Activated T-cell treated with anti-CD3 and anti-CD28 coated beads, Interleukin-2, amount 50 U/mL, for 24 hours (primary cell): ENCODE data around the gene CPVL.

Source experiments
- DNase-seq: peaks from one replicate; pipeline ENCODE4 v3.0.0-alpha.2; 2020
- H3K27ac Mint-ChIP-seq: 2 replicates; pipeline ENCODE4 v1.8.0; 2020; ENCODE audit warnings: mild to moderate bottlenecking, mixed read lengths
- H3K27me3 Mint-ChIP-seq: 2 replicates; pipeline ENCODE4 v1.8.0; 2020; ENCODE audit warnings: mixed read lengths
- H3K36me3 Mint-ChIP-seq: 2 replicates; pipeline ENCODE4 v1.8.0; 2020; ENCODE audit warnings: low read depth, mixed read lengths
- H3K4me1 Mint-ChIP-seq: 2 replicates; pipeline ENCODE4 v1.8.0; 2020; ENCODE audit warnings: low read depth, mixed read lengths
- H3K4me3 Mint-ChIP-seq: 2 replicates; pipeline ENCODE4 v1.8.0; 2020; ENCODE audit warnings: mild to moderate bottlenecking, moderate library complexity, mixed read lengths
- H3K9me3 Mint-ChIP-seq: 2 replicates; pipeline ENCODE4 v1.8.0; 2020; ENCODE audit warnings: mixed read lengths

CPVL gene

DNA sequence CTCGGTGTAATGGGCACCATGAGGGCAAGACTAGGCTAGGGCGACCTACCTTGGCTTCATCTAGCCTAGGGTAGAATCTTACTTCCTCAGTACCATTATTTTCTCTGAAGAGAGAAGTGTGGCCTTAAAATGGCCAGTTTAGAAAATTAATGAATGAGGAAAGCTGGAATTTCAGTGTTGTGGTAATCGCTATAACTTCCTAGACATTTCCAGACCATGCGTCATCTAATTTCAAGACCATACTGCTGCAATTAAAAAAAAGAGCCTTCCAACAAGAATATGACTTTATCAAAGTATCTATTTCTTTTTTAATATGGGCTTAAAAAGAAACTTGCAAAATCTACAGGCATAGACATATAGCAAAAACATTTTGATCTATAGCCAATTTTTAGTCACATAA is 68.5 kb downstream of the CPVL start:
- no peaks in the 10 kb centered on the region for H3K36me3 Mint-ChIP-seq
- no peaks in the 10 kb centered on the region for H3K9me3 Mint-ChIP-seq
- H3K27me3 Mint-ChIP-seq: peaks cover 18% of the 10 kb centered on the region
- no peak overlapping the region for H3K27ac Mint-ChIP-seq
- DNase-seq: no peak
- no peaks in the 10 kb centered on the region for H3K4me1 Mint-ChIP-seq
- H3K4me3 Mint-ChIP-seq: no peak overlapping the region

DNA sequence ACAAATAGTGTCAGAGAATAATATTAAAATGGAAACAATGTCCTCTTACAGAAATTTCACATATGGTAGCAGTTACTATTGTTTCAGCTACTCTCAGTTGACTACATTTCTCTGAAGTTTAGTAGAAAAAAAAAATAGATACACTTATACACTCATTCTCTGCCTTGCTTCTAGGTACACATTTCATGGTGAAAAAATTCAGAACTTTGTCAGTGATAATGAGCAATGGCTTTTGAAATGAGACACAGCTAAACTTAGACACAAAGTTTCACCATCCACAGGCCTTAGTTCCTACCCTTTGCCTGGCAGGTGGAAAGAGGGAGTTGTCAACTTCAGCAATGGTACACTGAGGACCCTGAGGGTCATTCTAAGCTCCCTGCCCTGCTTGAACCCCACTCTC is 69.2 kb downstream of the CPVL start:
- Mint-ChIP-seq H3K27ac (no peak overlapping the region), H3K4me1 (no peaks in the 10 kb centered on the region)
- no peak for DNase-seq

DNA sequence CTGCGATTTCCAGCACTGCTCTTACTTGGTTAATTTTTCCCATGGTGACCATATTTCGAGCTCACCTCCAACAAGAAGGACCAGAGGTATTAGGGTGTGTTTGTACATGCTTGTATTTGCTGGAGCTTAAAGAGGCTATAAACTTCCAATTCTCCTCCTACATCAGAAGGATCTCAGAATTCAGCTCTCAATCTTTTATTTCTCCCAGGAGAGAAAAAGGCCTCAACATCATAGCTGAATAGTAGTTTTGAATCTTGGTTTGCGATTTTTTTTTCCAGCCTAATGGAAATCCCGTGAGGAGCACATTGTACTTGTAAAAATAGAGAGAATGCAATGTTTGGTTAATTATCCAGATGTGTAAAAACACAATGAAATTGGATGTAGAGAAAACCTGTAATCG is 69.7 kb downstream of the CPVL start:
- no peak for DNase-seq
- Mint-ChIP-seq H3K9me3 (no peaks in the 10 kb centered on the region), H3K27ac (no peak overlapping the region), H3K27me3 (peaks cover 18% of the 10 kb centered on the region), H3K36me3 (no peaks in the 10 kb centered on the region), H3K4me3 (no peak overlapping the region), H3K4me1 (no peaks in the 10 kb centered on the region)

More for the DNA sequence above, 69.2 kb downstream of the CPVL start:
- no peaks in the 10 kb centered on the region for H3K36me3 Mint-ChIP-seq
- no peak overlapping the region for H3K4me3 Mint-ChIP-seq
- H3K27me3 Mint-ChIP-seq: peaks cover 18% of the 10 kb centered on the region
- no peaks in the 10 kb centered on the region for H3K9me3 Mint-ChIP-seq

DNA sequence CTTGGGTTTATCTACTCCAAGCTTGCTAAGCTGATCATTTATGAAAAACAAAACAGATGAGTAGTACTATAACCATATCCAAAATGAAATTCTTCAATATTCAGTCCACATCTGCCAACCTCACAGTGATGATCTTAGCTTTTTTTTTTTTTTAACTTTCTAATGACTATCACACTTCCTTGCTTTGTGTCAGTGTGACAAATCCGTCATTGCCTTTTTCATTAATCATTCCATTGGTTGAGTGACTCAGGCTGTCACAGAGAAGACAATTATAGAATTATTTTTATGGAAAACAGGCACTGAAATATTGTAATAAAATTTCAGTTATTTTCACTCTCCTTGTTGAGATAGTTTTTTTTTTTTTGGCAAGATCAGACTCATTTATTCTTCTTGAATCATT is 70.7 kb downstream of the CPVL start:
- Mint-ChIP-seq H3K4me1 (no peaks in the 10 kb centered on the region), H3K4me3 (no peak overlapping the region), H3K27ac (no peak overlapping the region), H3K27me3 (peaks cover 13% of the 10 kb centered on the region), H3K36me3 (no peaks in the 10 kb centered on the region), H3K9me3 (no peaks in the 10 kb centered on the region)
- DNase-seq: no peak

DNA sequence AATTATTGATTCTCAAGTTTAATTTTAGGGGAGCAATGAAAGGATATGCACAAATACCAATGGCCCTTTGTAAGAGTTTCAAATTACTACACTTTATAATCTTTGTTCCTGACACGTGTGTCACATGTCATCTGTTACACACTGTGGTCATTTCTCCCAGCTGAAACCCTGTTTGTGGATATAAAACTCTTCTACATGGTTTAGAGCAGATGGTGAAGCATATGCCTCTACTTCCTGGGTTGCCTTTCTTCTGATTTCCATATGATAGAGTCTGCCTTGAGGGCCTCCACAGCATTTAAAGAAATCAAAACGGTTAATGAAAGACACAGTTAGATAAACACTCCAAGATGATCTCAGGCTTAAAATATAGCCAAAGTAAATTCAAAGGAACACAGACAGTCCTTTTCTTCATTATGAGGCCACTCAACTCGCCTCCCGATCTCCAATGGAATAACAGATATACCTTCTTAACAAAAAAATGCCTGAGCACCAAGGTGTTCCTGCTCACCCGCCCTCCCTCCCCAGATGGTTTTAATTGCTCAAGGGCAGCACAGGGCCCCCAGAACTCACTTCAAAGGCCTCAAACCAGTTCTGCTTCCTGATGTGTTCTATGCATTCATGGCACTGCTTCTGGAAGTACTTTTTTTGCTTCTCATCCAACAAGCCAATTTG is 75.0 kb downstream of the CPVL start:
- H3K36me3 Mint-ChIP-seq: no peaks in the 10 kb centered on the region
- H3K27ac Mint-ChIP-seq: no peak overlapping the region
- no peak overlapping the region for H3K4me3 Mint-ChIP-seq
- H3K27me3 Mint-ChIP-seq: peaks cover 9% of the 10 kb centered on the region
- H3K4me1 Mint-ChIP-seq: no peaks in the 10 kb centered on the region
- H3K9me3 Mint-ChIP-seq: no peaks in the 10 kb centered on the region
- DNase-seq: no peak

DNA sequence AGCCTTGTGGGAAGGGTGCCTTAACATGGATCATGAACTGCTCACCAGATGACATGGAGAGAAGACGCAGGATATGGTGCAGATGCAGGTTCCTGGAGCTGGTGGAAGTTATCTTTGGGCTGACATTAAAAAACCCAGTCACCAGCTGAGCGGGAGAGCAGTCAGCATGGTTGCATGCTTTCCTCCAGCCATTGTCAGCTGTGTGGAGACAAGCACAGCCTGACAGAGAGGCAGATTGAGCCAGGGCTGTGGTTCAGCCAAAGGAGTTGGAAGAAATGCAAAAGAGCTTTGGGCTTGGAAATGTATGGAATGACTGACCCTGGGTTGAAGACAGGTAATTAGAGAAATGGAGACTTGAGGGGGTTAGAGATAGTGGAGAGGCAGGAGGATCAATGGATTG is 79.7 kb downstream of the CPVL start:
- no peak overlapping the region for H3K4me3 Mint-ChIP-seq
- no peaks in the 10 kb centered on the region for H3K9me3 Mint-ChIP-seq
- no peaks in the 10 kb centered on the region for H3K4me1 Mint-ChIP-seq
- DNase-seq: no peak
- H3K27me3 Mint-ChIP-seq: peaks cover 5% of the 10 kb centered on the region
- H3K36me3 Mint-ChIP-seq: no peaks in the 10 kb centered on the region
- H3K27ac Mint-ChIP-seq: no peak overlapping the region

DNA sequence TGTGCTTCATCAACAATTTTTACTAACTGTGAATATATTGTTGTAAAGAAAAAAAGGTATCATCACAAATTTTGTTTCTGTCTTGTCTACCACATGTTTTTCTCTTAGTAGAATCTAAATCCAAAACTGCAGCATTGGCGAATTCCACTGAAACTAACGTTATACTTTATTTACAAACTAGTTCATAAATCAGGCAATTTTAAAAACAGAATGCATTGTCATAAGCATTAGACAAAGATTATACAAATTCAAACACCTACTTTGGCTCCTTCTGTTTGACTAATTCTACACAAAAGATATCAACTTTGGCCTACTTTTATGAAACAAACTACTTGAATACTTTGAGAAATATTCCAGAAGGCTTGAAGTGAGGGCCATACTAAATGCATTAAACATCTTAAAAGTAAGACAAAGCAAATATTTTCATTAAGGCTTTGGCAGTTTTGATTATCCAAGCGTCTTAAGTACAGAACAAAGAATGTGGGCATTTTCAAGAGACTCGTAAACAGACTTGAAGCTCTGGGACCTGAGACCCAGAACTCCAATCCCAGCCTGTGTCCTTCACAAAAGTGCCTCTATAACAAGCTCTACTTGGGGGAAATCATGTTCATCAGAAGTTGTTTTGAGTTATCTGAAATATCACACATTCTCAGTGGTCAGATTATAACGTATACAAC is 81.0 kb downstream of the CPVL start:
- Mint-ChIP-seq H3K4me1 (no peaks in the 10 kb centered on the region), H3K27ac (no peak overlapping the region), H3K27me3 (peaks cover 8% of the 10 kb centered on the region), H3K4me3 (no peak overlapping the region), H3K9me3 (no peaks in the 10 kb centered on the region), H3K36me3 (no peaks in the 10 kb centered on the region)
- no peak for DNase-seq

DNA sequence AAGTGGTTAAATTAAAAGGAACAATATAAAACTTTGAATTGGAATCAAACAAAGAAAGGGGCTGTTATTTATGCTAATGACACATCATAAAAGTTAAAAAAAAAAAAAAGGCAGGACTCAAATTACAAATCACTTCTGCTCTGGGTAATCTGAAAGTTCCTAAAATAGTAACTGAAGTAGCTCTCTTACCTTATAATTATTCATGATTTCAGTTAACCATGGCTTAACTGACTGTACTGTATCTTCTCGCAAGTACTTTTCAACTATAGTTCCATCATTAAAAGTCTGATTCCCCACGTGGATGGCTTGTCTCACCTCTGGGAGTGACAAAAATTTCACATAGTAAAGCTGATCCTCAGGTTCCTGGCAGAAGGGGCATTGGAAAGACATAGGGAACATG is 82.5 kb downstream of the CPVL start:
- no peaks in the 10 kb centered on the region for H3K4me1 Mint-ChIP-seq

DNA sequence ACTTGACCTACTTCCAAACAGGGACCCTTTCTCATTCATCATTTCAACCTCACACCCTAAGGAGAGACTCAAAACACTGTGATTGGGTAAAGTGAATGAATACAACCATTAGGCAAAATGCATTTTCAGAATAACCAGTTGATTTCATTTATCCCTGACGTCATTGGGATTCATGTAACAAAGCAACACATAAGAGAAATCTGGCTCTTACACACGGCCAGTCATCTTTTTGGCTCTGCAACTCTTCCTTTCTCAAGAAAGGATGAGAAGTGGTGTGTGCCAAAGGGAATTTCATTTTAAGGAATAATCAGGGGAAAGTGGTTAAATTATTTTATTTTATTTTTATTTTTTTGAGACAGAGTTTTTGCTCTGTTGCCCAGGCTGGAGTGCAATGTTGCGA is 83.1 kb downstream of the CPVL start:
- H3K27ac Mint-ChIP-seq: no peak overlapping the region
- no peak for DNase-seq
- H3K4me1 Mint-ChIP-seq: no peaks in the 10 kb centered on the region
- no peaks in the 10 kb centered on the region for H3K36me3 Mint-ChIP-seq
- no peak overlapping the region for H3K4me3 Mint-ChIP-seq
- peaks cover 9% of the 10 kb centered on the region for H3K9me3 Mint-ChIP-seq
- H3K27me3 Mint-ChIP-seq: peaks cover 26% of the 10 kb centered on the region

More for the DNA sequence above, 82.5 kb downstream of the CPVL start:
- H3K4me3 Mint-ChIP-seq: no peak overlapping the region
- no peak overlapping the region for H3K27ac Mint-ChIP-seq
- H3K36me3 Mint-ChIP-seq: no peaks in the 10 kb centered on the region
- H3K9me3 Mint-ChIP-seq: peaks cover 3% of the 10 kb centered on the region
- DNase-seq: no peak
- peaks cover 20% of the 10 kb centered on the region for H3K27me3 Mint-ChIP-seq

DNA sequence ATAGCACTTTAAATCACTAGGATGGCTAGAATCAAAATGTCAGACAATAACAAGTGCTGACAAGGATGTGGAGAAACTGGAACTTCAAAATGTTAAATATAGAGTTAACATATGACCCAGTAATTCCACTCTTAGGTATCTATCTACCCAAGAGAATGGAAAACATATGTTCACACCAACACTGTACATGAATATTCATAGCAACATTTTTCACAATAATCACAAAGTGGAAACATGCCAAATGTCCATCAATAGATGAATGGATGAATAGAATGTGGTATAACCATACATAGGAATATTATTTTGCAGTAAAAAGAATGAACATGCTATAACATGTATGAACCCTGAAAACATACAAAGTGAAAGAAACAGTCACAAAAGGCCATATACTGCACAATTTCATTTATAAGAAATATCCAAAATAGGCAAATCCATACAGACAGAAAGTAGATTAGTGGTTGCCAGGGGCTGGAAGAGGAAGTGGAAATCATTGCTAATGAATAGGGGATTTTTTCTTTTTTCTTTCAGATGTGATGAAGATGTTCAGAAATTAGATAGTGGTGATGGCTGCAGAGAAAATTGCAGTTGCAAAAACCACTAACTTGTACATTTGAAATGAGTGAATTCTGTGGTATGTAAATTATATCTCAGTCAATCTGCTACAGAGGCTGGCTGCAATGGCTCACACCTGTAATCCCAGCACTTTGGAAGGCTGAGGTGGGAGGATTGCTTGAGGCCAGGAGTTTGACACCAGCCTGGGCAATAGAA is 93.0 kb downstream of the CPVL start:
- no peak for DNase-seq
- Mint-ChIP-seq H3K27ac (no peak overlapping the region), H3K27me3 (peaks cover 5% of the 10 kb centered on the region), H3K36me3 (no peaks in the 10 kb centered on the region), H3K4me1 (peaks cover 4% of the 10 kb centered on the region), H3K4me3 (no peak overlapping the region), H3K9me3 (peaks cover 14% of the 10 kb centered on the region)

DNA sequence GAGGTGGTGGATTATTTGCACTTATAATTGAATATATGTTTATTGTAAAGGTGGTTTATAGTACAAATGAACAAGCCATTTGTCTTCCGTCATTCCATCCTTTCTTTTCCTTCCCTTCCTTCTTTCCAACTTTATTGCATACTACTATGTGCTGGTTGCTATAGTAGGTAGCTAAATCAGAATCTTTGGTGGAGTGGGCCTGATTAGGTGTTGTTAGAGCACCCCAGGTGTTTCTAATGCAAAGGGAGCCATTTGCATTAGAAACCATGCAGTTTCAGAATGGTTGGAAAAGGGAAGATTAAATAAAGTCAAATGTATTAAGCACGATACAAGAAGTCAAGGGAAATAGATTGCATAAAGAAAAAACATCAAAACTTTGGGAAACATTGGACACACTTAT is 99.4 kb downstream of the CPVL start:
- Mint-ChIP-seq H3K4me3 (no peak overlapping the region), H3K4me1 (no peaks in the 10 kb centered on the region), H3K36me3 (no peaks in the 10 kb centered on the region), H3K27ac (no peak overlapping the region), H3K9me3 (peaks cover 4% of the 10 kb centered on the region), H3K27me3 (peaks cover 17% of the 10 kb centered on the region)
- no peak for DNase-seq

DNA sequence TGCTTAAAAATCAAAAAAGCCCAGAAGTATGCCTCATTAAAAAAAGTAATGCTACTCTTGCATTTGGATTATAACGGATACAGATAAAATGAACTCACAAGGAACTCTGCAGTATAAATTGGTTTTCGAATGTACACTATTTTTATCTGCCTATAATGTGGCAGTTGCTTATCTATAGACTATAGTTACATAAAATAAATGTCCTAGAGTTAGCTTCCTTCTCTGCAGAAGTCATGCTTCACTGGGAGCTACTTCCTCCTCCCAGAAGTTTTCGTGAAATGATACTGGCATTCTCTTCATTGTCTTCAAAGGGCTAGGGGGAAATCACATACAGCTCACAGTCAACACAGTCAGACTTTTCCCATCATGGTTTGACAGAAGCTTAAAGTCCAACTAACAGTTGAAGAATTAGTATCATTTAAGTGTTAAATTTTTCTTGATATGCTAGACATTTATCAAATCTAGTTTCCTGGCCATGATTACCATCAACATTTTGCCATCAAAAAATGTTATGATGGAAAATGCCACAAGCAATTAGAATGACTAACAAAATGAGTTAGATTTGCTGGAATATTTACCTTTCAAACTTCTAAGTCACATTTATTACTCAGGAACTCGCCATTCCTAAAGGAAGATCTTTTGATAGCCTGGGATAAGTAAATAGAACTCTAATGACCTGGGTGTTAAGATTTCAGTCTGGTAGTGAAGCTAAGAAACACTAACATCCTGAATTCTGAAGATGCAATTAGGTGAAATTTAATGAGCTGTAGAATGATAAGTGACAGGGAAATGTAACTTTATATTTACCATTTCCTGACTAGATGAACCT is 100.9 kb downstream of the CPVL start:
- H3K4me1 Mint-ChIP-seq: no peaks in the 10 kb centered on the region
- H3K9me3 Mint-ChIP-seq: peaks cover 2% of the 10 kb centered on the region
- no peaks in the 10 kb centered on the region for H3K36me3 Mint-ChIP-seq
- H3K27me3 Mint-ChIP-seq: peaks cover 17% of the 10 kb centered on the region
- DNase-seq: no peak
- H3K27ac Mint-ChIP-seq: no peak overlapping the region
- H3K4me3 Mint-ChIP-seq: no peak overlapping the region

DNA sequence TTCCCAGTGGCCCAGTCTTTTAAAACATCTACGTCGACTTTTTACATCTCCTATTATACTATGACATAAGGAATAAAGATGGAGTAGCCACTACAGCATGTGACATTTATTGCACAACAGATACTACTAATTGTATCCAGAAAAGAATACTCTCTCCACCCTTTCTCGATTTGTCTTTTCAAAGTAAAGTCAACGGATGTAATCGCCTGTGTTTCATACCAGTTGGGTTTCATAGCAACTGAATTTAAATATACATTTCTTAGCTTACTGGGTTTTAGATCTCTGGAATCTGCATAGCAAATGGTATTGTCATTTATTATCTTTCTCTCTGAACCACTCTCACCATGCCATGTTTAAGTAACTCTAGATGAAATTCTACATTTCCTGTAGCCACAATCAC is 101.8 kb downstream of the CPVL start:
- DNase-seq: no peak
- Mint-ChIP-seq H3K4me3 (no peak overlapping the region), H3K36me3 (no peaks in the 10 kb centered on the region), H3K27ac (no peak overlapping the region), H3K27me3 (peaks cover 17% of the 10 kb centered on the region), H3K4me1 (no peaks in the 10 kb centered on the region), H3K9me3 (peaks cover 2% of the 10 kb centered on the region)

DNA sequence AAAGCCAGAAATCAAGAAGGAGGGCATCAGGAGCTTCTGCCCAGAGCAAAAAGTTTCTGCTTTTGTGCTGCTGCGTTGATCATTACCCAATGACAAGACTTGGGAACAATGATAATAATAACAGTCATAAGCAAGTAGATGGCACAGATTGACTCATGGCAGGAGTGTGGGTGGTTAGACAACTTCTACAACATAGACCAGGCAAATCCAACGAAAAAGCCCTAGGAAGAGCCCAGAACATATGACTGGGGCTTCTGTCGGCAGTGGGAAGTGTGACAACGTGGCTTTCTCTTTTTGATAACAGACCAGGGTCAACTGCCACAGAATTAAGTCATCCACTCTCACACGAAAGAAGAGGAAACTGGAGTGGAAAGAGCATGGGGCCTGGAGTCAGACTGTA is 102.8 kb downstream of the CPVL start:
- no peak for DNase-seq
- H3K36me3 Mint-ChIP-seq: no peaks in the 10 kb centered on the region
- peaks cover 3% of the 10 kb centered on the region for H3K4me1 Mint-ChIP-seq
- H3K9me3 Mint-ChIP-seq: peaks cover 2% of the 10 kb centered on the region
- H3K27ac Mint-ChIP-seq: no peak overlapping the region
- no peak overlapping the region for H3K4me3 Mint-ChIP-seq
- peaks cover 17% of the 10 kb centered on the region for H3K27me3 Mint-ChIP-seq
